ENCODE results near the gene TMPRSS6.
"Not testable (repeated sequence)": the region's sequence is repeated elsewhere in the genome, so short reads cannot be mapped to it uniquely, and the experiment has no call there.

TMPRSS6 gene

DNA sequence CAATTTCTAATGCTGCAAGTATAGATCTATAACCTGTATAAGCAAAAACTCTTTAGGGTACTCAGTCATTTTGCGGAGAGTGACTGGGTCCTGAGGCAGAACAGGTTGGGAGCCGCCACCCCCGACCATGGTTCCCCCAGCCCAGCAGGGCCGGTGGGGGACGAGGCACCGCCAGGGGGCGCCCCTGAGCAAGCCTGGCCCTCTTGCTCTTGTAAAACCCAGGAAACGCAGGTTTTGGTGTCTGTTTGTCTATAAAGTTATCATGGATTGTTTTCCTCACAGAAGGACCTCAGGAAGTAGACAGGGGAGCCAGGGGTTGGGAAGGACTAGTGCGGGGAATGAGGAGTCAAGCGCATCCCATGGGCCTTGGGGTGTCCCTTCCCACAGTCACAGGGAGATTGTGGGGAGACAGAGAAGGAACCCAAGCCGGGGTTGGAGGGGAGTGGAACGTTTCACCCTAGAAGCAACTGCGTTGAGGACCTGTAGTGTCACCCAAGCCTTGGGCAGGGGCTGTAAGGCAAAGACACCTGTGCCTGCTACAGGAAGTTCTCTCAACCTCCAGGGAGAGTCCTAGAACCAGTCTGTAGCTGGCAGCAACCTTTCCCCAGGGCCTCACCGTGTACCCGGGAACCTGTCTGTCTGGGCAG is 31.6 kb downstream of the TMPRSS6 start:
- TF ChIP-seq, protein P1, sequence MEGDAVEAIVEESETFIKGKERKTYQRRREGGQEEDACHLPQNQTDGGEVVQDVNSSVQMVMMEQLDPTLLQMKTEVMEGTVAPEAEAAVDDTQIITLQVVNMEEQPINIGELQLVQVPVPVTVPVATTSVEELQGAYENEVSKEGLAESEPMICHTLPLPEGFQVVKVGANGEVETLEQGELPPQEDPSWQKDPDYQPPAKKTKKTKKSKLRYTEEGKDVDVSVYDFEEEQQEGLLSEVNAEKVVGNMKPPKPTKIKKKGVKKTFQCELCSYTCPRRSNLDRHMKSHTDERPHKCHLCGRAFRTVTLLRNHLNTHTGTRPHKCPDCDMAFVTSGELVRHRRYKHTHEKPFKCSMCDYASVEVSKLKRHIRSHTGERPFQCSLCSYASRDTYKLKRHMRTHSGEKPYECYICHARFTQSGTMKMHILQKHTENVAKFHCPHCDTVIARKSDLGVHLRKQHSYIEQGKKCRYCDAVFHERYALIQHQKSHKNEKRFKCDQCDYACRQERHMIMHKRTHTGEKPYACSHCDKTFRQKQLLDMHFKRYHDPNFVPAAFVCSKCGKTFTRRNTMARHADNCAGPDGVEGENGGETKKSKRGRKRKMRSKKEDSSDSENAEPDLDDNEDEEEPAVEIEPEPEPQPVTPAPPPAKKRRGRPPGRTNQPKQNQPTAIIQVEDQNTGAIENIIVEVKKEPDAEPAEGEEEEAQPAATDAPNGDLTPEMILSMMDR (IDR thresholded peaks at IDR 0.05; ENCODE audit: low read length, missing control alignments): peak; percentile 99
- peak; percentile 61 for DNase-seq (ENCODE audit: low read depth)
- no peak overlapping the region for H3K4me3 ChIP-seq (replicated peaks; ENCODE audit: low read depth, low read length)

DNA sequence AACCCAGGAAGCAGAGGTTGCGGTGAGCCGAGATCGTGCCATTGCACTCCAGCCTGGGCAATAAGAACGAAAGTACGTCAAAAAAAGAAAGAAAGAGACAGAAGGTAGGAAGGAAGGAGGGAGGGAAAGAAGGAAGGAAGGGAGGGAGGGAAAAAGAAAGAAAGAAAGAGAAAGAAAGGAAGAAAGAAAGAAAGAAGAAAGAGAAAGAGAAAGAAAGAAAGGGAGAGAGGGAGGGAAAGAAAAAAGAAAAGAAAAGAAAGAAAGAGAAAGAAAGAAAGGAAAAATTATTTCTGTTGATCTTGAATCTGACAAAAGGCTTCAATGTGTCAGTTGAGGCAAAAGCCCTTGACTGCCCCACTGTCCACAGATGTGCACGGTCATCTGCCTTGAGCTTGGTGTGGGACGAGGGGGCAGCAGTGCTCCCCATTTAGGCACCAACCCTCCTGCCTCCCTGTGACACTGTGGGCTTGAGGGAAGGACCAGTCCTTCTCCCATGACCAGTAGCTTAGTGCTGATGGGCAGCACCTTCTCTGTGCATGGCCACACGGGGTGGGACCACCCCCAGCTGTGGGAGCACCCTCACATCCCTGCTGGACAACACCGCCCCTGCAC is 33.6 kb downstream of the TMPRSS6 start:
- no peak for DNase-seq (ENCODE audit: low read depth)
- TF ChIP-seq, protein P1 (IDR thresholded peaks at IDR 0.05; ENCODE audit: low read length, missing control alignments): no peak
- no peak overlapping the region for H3K4me3 ChIP-seq (replicated peaks; ENCODE audit: low read depth, low read length)

DNA sequence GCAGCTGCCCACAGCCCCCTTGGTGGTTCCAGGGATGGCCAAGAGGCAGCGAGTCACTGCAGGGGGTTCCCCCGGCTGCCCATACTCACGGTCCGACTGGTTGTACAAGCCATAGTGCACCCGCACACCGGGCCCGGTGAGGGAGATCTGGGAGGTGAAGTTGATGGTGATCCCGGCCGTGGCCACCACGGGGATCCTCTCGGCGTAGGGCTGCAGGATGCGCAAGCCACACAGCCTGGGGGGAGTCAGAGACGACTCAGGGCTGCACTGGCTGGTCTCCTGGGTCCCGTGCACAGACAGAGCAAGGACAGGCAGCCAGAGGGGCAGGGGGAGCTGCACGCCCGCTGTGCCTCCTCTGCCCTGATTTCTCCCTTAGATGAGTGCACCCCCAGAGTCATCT is 34.5 kb downstream of the TMPRSS6 start:
- no peak for DNase-seq (ENCODE audit: low read depth)
- no peak overlapping the region for H3K4me3 ChIP-seq (replicated peaks; ENCODE audit: low read depth, low read length)
- TF ChIP-seq, protein P1 (IDR thresholded peaks at IDR 0.05; ENCODE audit: low read length, missing control alignments): no peak

DNA sequence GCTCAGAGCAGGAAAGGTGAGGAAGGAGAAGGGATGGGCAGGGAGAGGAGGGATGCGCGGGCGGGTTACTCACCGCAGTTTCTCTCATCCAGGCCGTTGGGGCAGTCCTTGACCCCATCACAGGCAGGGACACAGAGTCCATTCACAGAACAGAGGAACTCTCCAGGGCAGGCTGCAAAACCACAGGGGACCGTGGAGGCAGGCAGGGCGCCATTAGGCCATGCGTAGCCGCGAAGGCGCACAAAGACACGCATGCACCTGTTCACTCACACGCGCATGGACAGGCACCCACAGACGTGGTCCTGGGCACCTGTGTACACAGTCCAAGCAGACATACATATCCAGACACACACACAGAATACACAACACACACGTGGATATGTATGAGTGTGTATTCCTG is 35.0 kb downstream of the TMPRSS6 start:
- no peak for DNase-seq (ENCODE audit: low read depth)
- TF ChIP-seq, protein P1 (IDR thresholded peaks at IDR 0.05; ENCODE audit: low read length, missing control alignments): no peak
- no peak overlapping the region for H3K4me3 ChIP-seq (replicated peaks; ENCODE audit: low read depth, low read length)

DNA sequence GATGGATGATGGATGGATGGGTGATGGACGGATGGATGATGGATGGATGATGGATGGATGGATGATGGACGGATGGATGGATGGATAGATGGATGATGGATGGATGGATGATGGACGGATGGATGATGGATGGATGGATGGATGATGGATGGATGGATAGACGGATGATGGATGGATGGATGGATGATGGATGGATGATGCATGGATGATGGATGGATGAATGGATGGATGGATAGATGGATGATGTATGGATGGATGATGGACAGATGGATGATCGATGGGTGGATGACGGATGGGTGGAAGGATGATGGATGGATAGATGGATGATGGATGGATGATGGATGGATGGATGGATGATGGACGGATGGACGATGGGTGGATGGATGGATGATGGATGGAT is 36.8 kb downstream of the TMPRSS6 start:
- TF ChIP-seq, protein P1 (IDR thresholded peaks at IDR 0.05; ENCODE audit: low read length, missing control alignments): no peak
- no peak for DNase-seq (ENCODE audit: low read depth)
- H3K4me3 ChIP-seq (replicated peaks; ENCODE audit: low read depth, low read length): no peak overlapping the region

DNA sequence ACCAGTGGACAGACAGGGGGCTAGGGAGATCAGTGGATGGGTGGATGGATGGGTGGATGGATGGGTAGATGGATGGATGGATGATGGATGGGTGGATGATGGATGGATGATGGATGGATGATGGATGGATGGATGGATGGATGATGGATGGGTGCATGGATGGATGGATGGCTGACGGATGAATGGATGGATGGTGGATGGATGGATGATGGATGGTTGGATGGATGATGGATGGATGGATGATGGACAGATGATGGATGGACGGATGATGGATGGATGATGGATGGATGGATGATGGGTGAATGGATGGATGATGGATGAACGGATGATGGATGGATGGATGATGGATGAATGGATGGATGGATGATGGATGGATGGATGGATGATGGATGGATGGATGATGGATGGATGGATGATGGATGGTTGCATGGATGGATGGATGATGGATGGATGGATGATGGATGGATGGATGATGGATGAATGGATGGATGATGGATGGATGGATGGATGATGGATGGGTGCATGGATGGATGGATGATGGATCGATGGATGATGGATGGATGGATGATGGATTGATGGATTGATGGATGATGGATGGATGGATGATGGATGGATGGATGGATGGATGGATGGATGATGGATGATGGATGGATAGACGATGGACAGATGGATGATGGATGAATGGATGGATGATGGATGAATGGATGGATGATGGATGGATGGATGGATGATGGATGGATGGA is 37.5 kb downstream of the TMPRSS6 start:
- H3K4me3 ChIP-seq (replicated peaks; ENCODE audit: low read depth, low read length): not testable (repeated sequence)

DNA sequence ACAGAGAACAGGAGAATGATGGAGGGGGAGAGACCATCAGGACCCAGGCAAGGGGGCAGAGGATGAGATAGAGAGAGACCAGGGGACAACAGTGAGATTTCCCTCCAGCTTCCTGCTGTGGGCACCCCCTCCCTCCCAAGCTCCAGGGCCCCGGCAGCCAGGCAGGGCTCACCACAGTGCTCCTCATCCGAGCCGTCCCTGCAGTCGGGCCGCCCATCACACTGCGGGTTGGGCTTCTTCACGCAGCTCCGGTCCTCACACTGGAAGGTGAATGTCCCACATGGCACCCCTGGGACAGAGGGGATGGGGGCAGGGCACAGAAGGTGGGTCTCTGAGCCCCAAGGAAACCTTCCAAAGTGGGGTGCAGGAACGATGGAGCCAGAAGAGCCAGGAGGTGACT is 38.8 kb downstream of the TMPRSS6 start:
- DNase-seq (ENCODE audit: low read depth): no peak
- TF ChIP-seq, protein P1 (IDR thresholded peaks at IDR 0.05; ENCODE audit: low read length, missing control alignments): no peak
- H3K4me3 ChIP-seq (replicated peaks; ENCODE audit: low read depth, low read length): no peak overlapping the region

More for the DNA sequence above, 37.5 kb downstream of the TMPRSS6 start:
- DNase-seq (ENCODE audit: low read depth): not testable (repeated sequence)

Data from fibroblast of pulmonary artery (primary cell).